ENCODE results near the gene RNPS1. TPM values are rescaled to one million over a fixed set of nuclear protein-coding genes. Genes with fewer than 3 reads are reported as not detected.

Gene RNPS1
- total RNA-seq, 1 experiment from 2014 or later = 131 TPM

DNA sequence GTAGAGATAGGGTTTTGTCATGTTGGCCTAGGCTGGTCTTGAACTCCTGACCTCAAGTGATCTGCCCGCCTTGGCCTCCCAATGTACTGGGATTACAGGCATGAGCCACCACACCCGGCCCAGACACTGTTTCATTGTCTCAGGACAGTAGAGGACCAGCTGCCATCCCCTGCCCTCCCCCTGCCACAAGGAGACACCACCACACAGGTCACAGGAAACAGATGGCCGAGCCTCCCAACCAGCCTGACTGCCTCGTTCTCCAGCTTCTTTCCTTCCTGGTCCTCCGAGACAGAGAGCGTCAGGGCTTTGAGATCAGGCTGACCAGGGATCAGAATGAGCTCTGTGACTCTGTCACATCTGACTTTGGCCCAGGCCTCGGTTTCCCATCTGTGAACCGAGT, 20.8 kb upstream of the RNPS1 start:
- no peak overlapping the region for H3K4me3 ChIP-seq (ENCODE audit: low read length)
- H3K27me3 ChIP-seq (ENCODE audit: low read length) = no peaks in the 10 kb centered on the region
- intact Hi-C loops (cut with micrococcal nuclease) = no loop called here
- BruUV-seq (replicated peaks) = no TSS peak
- no peaks in the 10 kb centered on the region for H3K9me2 ChIP-seq (replicated peaks; ENCODE audit: low read length)
- H3K9ac ChIP-seq (ENCODE audit: low read length) = no peak overlapping the region
- H3K9me3 ChIP-seq (ENCODE audit: low read length) = no peaks in the 10 kb centered on the region
- H3K36me3 ChIP-seq (ENCODE audit: low read depth, low read length) = no peaks in the 10 kb centered on the region
- H3K4me1 ChIP-seq (ENCODE audit: insufficient read depth, low read length) = no peaks in the 10 kb centered on the region
- H3K79me2 ChIP-seq (ENCODE audit: low read length) = no peaks in the 10 kb centered on the region
- ChIA-PET POLR2A (ENCODE audit: unreplicated experiment) (interaction anchor here (0.6 kb wide), 1 partner anchor 76 kb away, joined by 19 read pairs; no protein-coding TSS in a partner anchor), CTCF (no interaction called here)
- DNase-seq (no peak), ATAC-seq (no peak)
- H3F3A ChIP-seq (ENCODE audit: low read length, unreplicated experiment) = no peaks in the 10 kb centered on the region
- no peak overlapping the region for H3K4me2 ChIP-seq (ENCODE audit: low read length)
- TF ChIP-seq EZH2 (IDR thresholded peaks at IDR 0.05; ENCODE audit: low read length, unreplicated experiment) (no peak), EZH2phosphoT487 (IDR thresholded peaks at IDR 0.05; ENCODE audit: borderline replicate concordance, low read length) (no peak)
- TF ChIP-seq, protein P1, sequence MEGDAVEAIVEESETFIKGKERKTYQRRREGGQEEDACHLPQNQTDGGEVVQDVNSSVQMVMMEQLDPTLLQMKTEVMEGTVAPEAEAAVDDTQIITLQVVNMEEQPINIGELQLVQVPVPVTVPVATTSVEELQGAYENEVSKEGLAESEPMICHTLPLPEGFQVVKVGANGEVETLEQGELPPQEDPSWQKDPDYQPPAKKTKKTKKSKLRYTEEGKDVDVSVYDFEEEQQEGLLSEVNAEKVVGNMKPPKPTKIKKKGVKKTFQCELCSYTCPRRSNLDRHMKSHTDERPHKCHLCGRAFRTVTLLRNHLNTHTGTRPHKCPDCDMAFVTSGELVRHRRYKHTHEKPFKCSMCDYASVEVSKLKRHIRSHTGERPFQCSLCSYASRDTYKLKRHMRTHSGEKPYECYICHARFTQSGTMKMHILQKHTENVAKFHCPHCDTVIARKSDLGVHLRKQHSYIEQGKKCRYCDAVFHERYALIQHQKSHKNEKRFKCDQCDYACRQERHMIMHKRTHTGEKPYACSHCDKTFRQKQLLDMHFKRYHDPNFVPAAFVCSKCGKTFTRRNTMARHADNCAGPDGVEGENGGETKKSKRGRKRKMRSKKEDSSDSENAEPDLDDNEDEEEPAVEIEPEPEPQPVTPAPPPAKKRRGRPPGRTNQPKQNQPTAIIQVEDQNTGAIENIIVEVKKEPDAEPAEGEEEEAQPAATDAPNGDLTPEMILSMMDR (conservative IDR thresholded peaks at IDR 0.05; ENCODE audit: low read depth, low read length) = no peak
- H2AFZ ChIP-seq (ENCODE audit: low read length) = no peak overlapping the region
- H4K20me1 ChIP-seq (ENCODE audit: low read length) = no peaks in the 10 kb centered on the region
- H3K27ac ChIP-seq (ENCODE audit: low read length) = no peak overlapping the region

DNA sequence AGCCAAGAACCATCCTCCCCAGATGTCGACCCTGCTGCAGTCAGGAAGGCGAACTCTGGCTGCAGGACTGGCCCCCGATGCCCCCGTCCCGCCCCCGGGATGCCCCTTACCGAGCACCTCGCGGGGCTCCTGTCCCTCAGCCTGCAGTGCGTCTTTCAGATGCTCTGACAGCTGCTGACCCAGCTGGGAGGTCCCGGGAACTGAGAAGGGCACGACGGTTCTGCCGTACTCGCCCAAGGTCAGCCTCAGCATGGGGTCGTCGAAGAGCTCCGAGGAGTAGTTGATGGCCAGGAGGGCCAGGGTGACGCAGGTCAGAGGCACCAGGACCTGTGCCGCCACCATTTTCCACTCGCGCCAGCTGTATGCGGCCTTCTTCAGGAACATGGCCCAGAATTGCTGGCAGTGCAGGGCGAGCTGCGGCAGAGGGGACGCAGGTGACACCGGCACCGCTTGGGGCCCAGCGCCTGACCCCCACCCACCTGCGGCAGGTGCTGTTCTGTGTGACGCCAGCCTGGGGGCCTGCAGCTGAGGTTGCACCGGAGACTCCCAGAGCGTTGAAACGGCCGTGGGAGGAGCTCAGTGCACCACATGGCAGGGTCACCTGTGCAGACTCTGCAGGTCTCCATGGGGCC, 20.1 kb upstream of the RNPS1 start:
- Histone ChIP-seq H3K36me3 (ENCODE audit: low read depth, low read length) (no peaks in the 10 kb centered on the region), H3K27me3 (ENCODE audit: low read length) (no peaks in the 10 kb centered on the region), H3K9ac (ENCODE audit: low read length) (no peak overlapping the region), H2AFZ (ENCODE audit: low read length) (no peak overlapping the region), H3K4me3 (ENCODE audit: low read length) (no peak overlapping the region), H3K9me3 (ENCODE audit: low read length) (no peaks in the 10 kb centered on the region), H3F3A (ENCODE audit: low read length, unreplicated experiment) (no peaks in the 10 kb centered on the region), H3K4me2 (ENCODE audit: low read length) (no peak overlapping the region), H3K27ac (ENCODE audit: low read length) (no peak overlapping the region), H3K4me1 (ENCODE audit: insufficient read depth, low read length) (no peaks in the 10 kb centered on the region), H3K9me2 (replicated peaks; ENCODE audit: low read length) (no peaks in the 10 kb centered on the region), H3K79me2 (ENCODE audit: low read length) (no peaks in the 10 kb centered on the region), H4K20me1 (ENCODE audit: low read length) (no peaks in the 10 kb centered on the region)
- no peak for ATAC-seq
- POLR2A ChIA-PET (ENCODE audit: unreplicated experiment) = interaction anchor here (0.6 kb wide), 1 partner anchor 76 kb away, joined by 19 read pairs; no protein-coding TSS in a partner anchor
- no peak for DNase-seq
- CTCF ChIA-PET = interaction anchor here (0.5 kb wide), 1 partner anchor 460 kb away, joined by 5 read pairs; no protein-coding TSS in a partner anchor
- no peak for TF ChIP-seq EZH2phosphoT487 (IDR thresholded peaks at IDR 0.05; ENCODE audit: borderline replicate concordance, low read length)
- TF ChIP-seq, protein P1 (conservative IDR thresholded peaks at IDR 0.05; ENCODE audit: low read depth, low read length) = no peak
- no peak for TF ChIP-seq EZH2 (IDR thresholded peaks at IDR 0.05; ENCODE audit: low read length, unreplicated experiment)
- no TSS peak for BruUV-seq (replicated peaks)
- intact Hi-C loops (cut with micrococcal nuclease) = no loop called here

DNA sequence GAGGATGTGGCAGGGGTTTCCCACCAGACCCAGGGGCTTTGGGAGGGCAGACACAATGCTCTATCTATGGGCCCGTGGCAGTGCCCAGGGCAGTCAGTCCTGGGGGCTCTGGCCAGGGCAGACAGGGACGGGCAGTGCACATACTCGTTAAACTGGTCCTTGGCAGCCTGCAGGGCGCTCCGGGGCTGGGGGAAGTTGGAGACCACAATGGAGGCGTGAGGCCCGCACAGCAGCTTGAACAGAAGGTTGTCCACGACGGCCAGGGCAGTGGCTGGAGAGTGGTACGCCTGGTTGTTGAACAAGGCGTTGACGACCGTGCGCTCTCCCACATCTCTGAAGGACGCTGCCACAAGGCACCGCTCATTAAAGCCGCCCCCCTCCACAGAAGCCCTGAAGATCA, 18.6 kb upstream of the RNPS1 start:
- POLR2A ChIA-PET (ENCODE audit: unreplicated experiment) = no interaction called here
- no peaks in the 10 kb centered on the region for H3K9me2 ChIP-seq (replicated peaks; ENCODE audit: low read length)
- intact Hi-C loops (cut with micrococcal nuclease) = no loop called here

More for the DNA sequence above, 18.6 kb upstream of the RNPS1 start:
- Histone ChIP-seq H3K9ac (ENCODE audit: low read length) (no peak overlapping the region), H3K27ac (ENCODE audit: low read length) (no peak overlapping the region), H3K27me3 (ENCODE audit: low read length) (no peaks in the 10 kb centered on the region), H3K4me2 (ENCODE audit: low read length) (no peak overlapping the region), H4K20me1 (ENCODE audit: low read length) (no peaks in the 10 kb centered on the region), H3K4me3 (ENCODE audit: low read length) (no peak overlapping the region), H3K4me1 (ENCODE audit: insufficient read depth, low read length) (no peaks in the 10 kb centered on the region), H3K36me3 (ENCODE audit: low read depth, low read length) (no peaks in the 10 kb centered on the region), H3F3A (ENCODE audit: low read length, unreplicated experiment) (no peaks in the 10 kb centered on the region), H3K79me2 (ENCODE audit: low read length) (no peaks in the 10 kb centered on the region), H2AFZ (ENCODE audit: low read length) (no peak overlapping the region), H3K9me3 (ENCODE audit: low read length) (no peaks in the 10 kb centered on the region)
- DNase-seq = no peak
- no peak for ATAC-seq
- CTCF ChIA-PET = no interaction called here
- no TSS peak for BruUV-seq (replicated peaks)
- TF ChIP-seq EZH2phosphoT487 (IDR thresholded peaks at IDR 0.05; ENCODE audit: borderline replicate concordance, low read length) (no peak), EZH2 (IDR thresholded peaks at IDR 0.05; ENCODE audit: low read length, unreplicated experiment) (no peak)
- TF ChIP-seq, protein P1 (conservative IDR thresholded peaks at IDR 0.05; ENCODE audit: low read depth, low read length) = no peak
